Fibroblast of lung (primary cell): ENCODE measurements around the gene ZBTB34. TPM values are rescaled to one million over a fixed set of nuclear protein-coding genes. Genes with fewer than 3 reads are reported as not detected.

Source experiments
- DNase-seq, 2 donors: peaks; one replicate each; pipeline versions ENCODE4 v3.0.0 to v3.0.0-alpha.2; 2010; ENCODE audit warnings: low read depth in 2 of 2
- H2AFZ ChIP-seq: 2 replicates; pipeline ENCODE4 v1.5.1; 2012; ENCODE audit warnings: low read length, control low read depth, inconsistent platforms
- H3K27ac ChIP-seq: 2 replicates; pipeline ENCODE4 v1.5.1; 2011; ENCODE audit warnings: low read length, control low read depth; ENCODE audit not compliant: insufficient read depth
- H3K27me3 ChIP-seq: 2 replicates; pipeline ENCODE4 v1.5.1; 2011; ENCODE audit warnings: mild to moderate bottlenecking, low read length; ENCODE audit not compliant: control insufficient read depth, insufficient read depth
- H3K36me3 ChIP-seq: 2 replicates; pipeline ENCODE4 v1.5.1; 2011; ENCODE audit warnings: low read length; ENCODE audit not compliant: control insufficient read depth, insufficient read depth
- H3K4me1 ChIP-seq: 2 replicates; pipeline ENCODE4 v1.5.1; 2011; ENCODE audit warnings: low read length; ENCODE audit not compliant: control insufficient read depth, insufficient read depth; ENCODE audit errors: extremely low read depth
- H3K4me2 ChIP-seq: 2 replicates; pipeline ENCODE4 v1.5.1; 2011; ENCODE audit warnings: low read length, control low read depth; ENCODE audit not compliant: insufficient read depth; ENCODE audit errors: extremely low read depth
- H3K4me3 ChIP-seq, 4 experiments: fragments of 200-600 bp in 1 of 4; sonication (generic) in 1 of 4; replicated peaks in 1 of 4; 2 replicates each; pipeline ENCODE4 v1.5.1; 2011 to 2016; ENCODE audit warnings: low read length in 4 of 4, low read depth in 3 of 4, mild to moderate bottlenecking in 3 of 4, control low read depth in 2 of 4, inconsistent platforms in 1 of 4, mixed read lengths in 1 of 4; ENCODE audit not compliant: insufficient read depth in 1 of 4; ENCODE audit errors: control extremely low read depth in 1 of 4
- H3K79me2 ChIP-seq: 2 replicates; pipeline ENCODE4 v1.5.1; 2012; ENCODE audit warnings: mild to moderate bottlenecking, low read length, inconsistent platforms; ENCODE audit not compliant: control insufficient read depth, insufficient read depth
- H3K9ac ChIP-seq: 2 replicates; pipeline ENCODE4 v1.5.1; 2011; ENCODE audit warnings: mild to moderate bottlenecking, low read length, control low read depth; ENCODE audit not compliant: insufficient read depth
- H3K9me3 ChIP-seq: 2 replicates; pipeline ENCODE4 v1.5.1; 2012; ENCODE audit warnings: low read depth, low read length; ENCODE audit not compliant: control insufficient read depth, insufficient read depth
- H4K20me1 ChIP-seq: 2 replicates; pipeline ENCODE4 v1.5.1; 2011; ENCODE audit warnings: low read length; ENCODE audit not compliant: control insufficient read depth, insufficient read depth; ENCODE audit errors: extremely low read depth
- EZH2 ChIP-seq: IDR thresholded peaks from 2 replicates; pipeline ENCODE4 v1.5.1; 2012; ENCODE audit warnings: low read length, control low read depth, mild to moderate bottlenecking; ENCODE audit errors: missing control alignments
- polyA plus RNA-seq, 2 donors: library from polyadenylated mRNA; depleted of rRNA in 1 of 2; stranded (reverse) in 1 of 2; unstranded in 1 of 2; fragments of >200 nt; gene quantifications; 2 replicates each; pipeline ENCODE4 v1.2.1, GENCODE V29; 2011 to 2012; ENCODE audit warnings: missing spikeins in 1 of 2
- total RNA-seq: library from RNA; depleted of rRNA; stranded (reverse); fragments of >200 nt; gene quantifications from 2 replicates; pipeline ENCODE4 v1.2.1, GENCODE V29; 2014
- TF ChIP-seq, protein P1 (sequence below), 2 donors: IDR thresholded peaks in 1 of 2; conservative IDR thresholded peaks in 1 of 2; 1 replicate in 1 of 2; 2 replicates in 1 of 2; pipeline ENCODE4 v1.5.1; 2011 to 2012; ENCODE audit warnings: low read length in 2 of 2, control low read depth in 1 of 2, inconsistent platforms in 1 of 2, low read depth in 1 of 2, mild to moderate bottlenecking in 1 of 2

ZBTB34 gene
- total and polyA plus RNA-seq, 2 donors (not counting 1 experiment from before 2014, with no cell fraction given): 6.8 to 7.0 TPM

- TF ChIP-seq EZH2: no peak
- TF ChIP-seq, protein P1, sequence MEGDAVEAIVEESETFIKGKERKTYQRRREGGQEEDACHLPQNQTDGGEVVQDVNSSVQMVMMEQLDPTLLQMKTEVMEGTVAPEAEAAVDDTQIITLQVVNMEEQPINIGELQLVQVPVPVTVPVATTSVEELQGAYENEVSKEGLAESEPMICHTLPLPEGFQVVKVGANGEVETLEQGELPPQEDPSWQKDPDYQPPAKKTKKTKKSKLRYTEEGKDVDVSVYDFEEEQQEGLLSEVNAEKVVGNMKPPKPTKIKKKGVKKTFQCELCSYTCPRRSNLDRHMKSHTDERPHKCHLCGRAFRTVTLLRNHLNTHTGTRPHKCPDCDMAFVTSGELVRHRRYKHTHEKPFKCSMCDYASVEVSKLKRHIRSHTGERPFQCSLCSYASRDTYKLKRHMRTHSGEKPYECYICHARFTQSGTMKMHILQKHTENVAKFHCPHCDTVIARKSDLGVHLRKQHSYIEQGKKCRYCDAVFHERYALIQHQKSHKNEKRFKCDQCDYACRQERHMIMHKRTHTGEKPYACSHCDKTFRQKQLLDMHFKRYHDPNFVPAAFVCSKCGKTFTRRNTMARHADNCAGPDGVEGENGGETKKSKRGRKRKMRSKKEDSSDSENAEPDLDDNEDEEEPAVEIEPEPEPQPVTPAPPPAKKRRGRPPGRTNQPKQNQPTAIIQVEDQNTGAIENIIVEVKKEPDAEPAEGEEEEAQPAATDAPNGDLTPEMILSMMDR (conservative IDR thresholded peaks at IDR 0.05 in 1 of 2, IDR thresholded peaks at IDR 0.05 in 1 of 2; ENCODE audit: low read depth in 1 of 2, low read length in 2 of 2): no peak
- Histone ChIP-seq H3K27ac (no peak overlapping the region), H3K9ac (no peak overlapping the region), H3K9me3 (no peaks in the 10 kb centered on the region), H3K4me3 (no peak overlapping the region), H4K20me1 (no peaks in the 10 kb centered on the region), H2AFZ (no peak overlapping the region), H3K4me2 (no peak overlapping the region), H3K27me3 (no peaks in the 10 kb centered on the region), H3K79me2 (peaks cover 15% of the 10 kb centered on the region), H3K36me3 (no peaks in the 10 kb centered on the region), H3K4me1 (no peaks in the 10 kb centered on the region)
- no peak for DNase-seq
Observed at GRCh38 chr9:126818482-126818881, 42.0 kb upstream of the ZBTB34 start.

DNA sequence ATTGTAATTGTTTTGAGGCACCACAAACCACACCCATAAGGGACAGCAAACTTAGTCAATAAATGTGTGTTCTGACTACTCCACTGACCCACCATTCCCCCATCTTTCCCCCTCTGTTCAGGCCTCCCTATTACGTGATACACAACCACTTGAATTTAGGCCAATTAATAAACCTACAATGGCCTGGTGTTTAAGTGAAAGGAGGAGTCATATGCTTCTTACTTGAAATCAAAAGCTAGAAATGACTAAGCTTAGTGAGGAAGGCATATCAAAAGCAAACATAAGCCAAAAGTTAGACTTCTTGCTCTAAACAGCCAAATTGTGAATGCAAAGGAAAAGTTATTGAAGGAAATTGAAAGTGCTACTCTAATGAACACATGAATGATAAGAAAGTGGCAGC lies 41.0 kb upstream of the ZBTB34 start:
- H4K20me1 ChIP-seq: no peaks in the 10 kb centered on the region
- TF ChIP-seq, protein P1 (conservative IDR thresholded peaks at IDR 0.05 in 1 of 2, IDR thresholded peaks at IDR 0.05 in 1 of 2; ENCODE audit: low read depth in 1 of 2, low read length in 2 of 2): no peak
- no peak for TF ChIP-seq EZH2

DNA sequence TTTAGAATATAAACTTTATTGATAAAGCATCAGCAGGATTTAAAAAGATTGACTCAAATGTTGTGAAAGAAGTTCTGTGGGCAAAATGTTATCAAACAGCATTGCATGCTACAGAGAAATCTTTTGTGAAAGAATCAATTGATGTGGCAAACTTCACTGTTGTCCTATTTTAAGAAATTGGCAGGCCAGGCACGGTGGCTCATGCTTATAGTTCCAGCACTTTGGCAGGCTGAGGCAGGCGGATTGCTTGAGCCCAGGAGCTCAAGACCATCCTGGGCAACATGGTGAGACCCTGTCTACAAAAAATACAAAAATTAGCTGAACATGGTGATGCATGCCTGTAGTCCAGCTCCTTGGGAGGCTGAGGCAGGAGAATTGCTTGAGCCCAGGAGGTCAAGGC lies 38.2 kb upstream of the ZBTB34 start:
- H3K79me2 ChIP-seq: peaks cover 16% of the 10 kb centered on the region
- H3K27me3 ChIP-seq: no peaks in the 10 kb centered on the region
- no peak overlapping the region for H3K4me2 ChIP-seq
- H3K27ac ChIP-seq: no peak overlapping the region
- TF ChIP-seq EZH2: no peak
- TF ChIP-seq, protein P1 (conservative IDR thresholded peaks at IDR 0.05 in 1 of 2, IDR thresholded peaks at IDR 0.05 in 1 of 2; ENCODE audit: low read depth in 1 of 2, low read length in 2 of 2): no peak
- H3K36me3 ChIP-seq: no peaks in the 10 kb centered on the region
- H3K9me3 ChIP-seq: no peaks in the 10 kb centered on the region
- no peak overlapping the region for H3K9ac ChIP-seq
- H4K20me1 ChIP-seq: no peaks in the 10 kb centered on the region
- H2AFZ ChIP-seq: no peak overlapping the region
- no peak overlapping the region for H3K4me3 ChIP-seq
- no peaks in the 10 kb centered on the region for H3K4me1 ChIP-seq
- no peak for DNase-seq

More for the DNA sequence above, 41.0 kb upstream of the ZBTB34 start:
- DNase-seq: no peak
- Histone ChIP-seq H3K36me3 (no peaks in the 10 kb centered on the region), H3K27me3 (no peaks in the 10 kb centered on the region), H3K4me2 (no peak overlapping the region), H3K4me1 (no peaks in the 10 kb centered on the region), H2AFZ (no peak overlapping the region), H3K79me2 (peaks cover 13% of the 10 kb centered on the region), H3K9me3 (no peaks in the 10 kb centered on the region), H3K4me3 (no peak overlapping the region), H3K9ac (no peak overlapping the region), H3K27ac (no peak overlapping the region)
